Measurements from ENCODE around the gene CYP4A11. TPM values are rescaled to one million over a fixed set of nuclear protein-coding genes. Genes with fewer than 3 reads are reported as not detected.

The CYP4A11 gene
- total and polyA plus RNA-seq, 10 of the 15 experiments (the other 5 are each of a cell fraction or from before 2014, with no cell fraction given), result 0.13 TPM; not detected in 9

GRCh38 chr1:46931151-46931550 lies 10.1 kb downstream of the CYP4A11 start:
- H2AFZ ChIP-seq (ENCODE audit: control insufficient read depth, low read depth, low read length), result no peak overlapping the region
- TF ChIP-seq MLLT1 (IDR thresholded peaks at IDR 0.05) (no peak), ZNF384 (IDR thresholded peaks at IDR 0.05; ENCODE audit: borderline replicate concordance, low read depth, low read length) (no peak), CBFB (IDR thresholded peaks at IDR 0.05; ENCODE audit: low read depth) (no peak), ZBTB4 (CRISPR knock-in tag; IDR thresholded peaks at IDR 0.05) (no peak), KAT2A (conservative IDR thresholded peaks at IDR 0.05; ENCODE audit: control insufficient read depth, low read depth, low read length) (no peak), ZNF24 (IDR thresholded peaks at IDR 0.05) (no peak), PBX3 (IDR thresholded peaks at IDR 0.05; ENCODE audit: insufficient replicate concordance, low read depth, low read length) (no peak), RBBP5 (conservative IDR thresholded peaks at IDR 0.05) (no peak), GATAD2B (conservative IDR thresholded peaks at IDR 0.05; ENCODE audit: low read depth) (no peak)
- intact Hi-C loops (cut with micrococcal nuclease; ENCODE audit: unreplicated experiment), result no loop called here
- no peak overlapping the region for H3K4me3 ChIP-seq
- H3K9me3 ChIP-seq (replicated peaks; ENCODE audit: control insufficient read depth, insufficient read depth, low read length), result no peaks in the 10 kb centered on the region
- no peaks in the 10 kb centered on the region for H3K36me3 ChIP-seq (ENCODE audit: control insufficient read depth in 2 of 2, insufficient read depth in 2 of 2, low read length in 1 of 2)
- ChIA-PET POLR2A (no interaction called here), RAD21 (ENCODE audit: unreplicated experiment) (no interaction called here), SMC1A (ENCODE audit: uncharacterized antibody, unreplicated experiment) (no interaction called here), CTCF (no interaction called here)
- no peaks in the 10 kb centered on the region for H3K4me1 ChIP-seq (ENCODE audit: control insufficient read depth, insufficient read depth, low read length)
- BruUV-seq (replicated peaks), result no TSS peak
- ATAC-seq, result no peak
- 12% methylated on average over 3 of the region's 3 CpGs for WGBS (ENCODE audit: insufficient coverage, insufficient replicate concordance, low lambda C conversion rate, missing lambda C conversion rate)
- no peaks in the 10 kb centered on the region for H4K20me1 ChIP-seq (ENCODE audit: control insufficient read depth, insufficient read depth)
- H3K4me2 ChIP-seq (ENCODE audit: control insufficient read depth, insufficient read depth), result no peak overlapping the region
- no peak for FAIRE-seq
- H3K27ac ChIP-seq (ENCODE audit: control insufficient read depth, insufficient read depth), result no peak overlapping the region
- DNase-seq (ENCODE audit: low read depth, low spot score), result no peak
- in situ Hi-C loops (cut with MboI), result no loop called here
- H3K27me3 ChIP-seq (replicated peaks in 1 of 2; ENCODE audit: control insufficient read depth in 2 of 2, insufficient read depth in 2 of 2, low read length in 1 of 2), result no peaks in the 10 kb centered on the region
- H3K79me2 ChIP-seq (ENCODE audit: control insufficient read depth, insufficient read depth, low read length), result no peaks in the 10 kb centered on the region
- H3K9ac ChIP-seq (ENCODE audit: control insufficient read depth, insufficient read depth, low read length), result no peak overlapping the region
